HG03095 (cell line): ENCODE data around the gene ADNP2.
A peak's percentile ranks its signal among the peaks of the same experiment; 100 is the strongest.

Source experiments
- ATAC-seq: cut with Tn5 transposase; IDR thresholded peaks from one replicate; pipeline ENCODE4 v1.9.1; 2021; ENCODE audit warnings: moderate library complexity; ENCODE audit not compliant: unreplicated experiment

Gene ADNP2, protein sequence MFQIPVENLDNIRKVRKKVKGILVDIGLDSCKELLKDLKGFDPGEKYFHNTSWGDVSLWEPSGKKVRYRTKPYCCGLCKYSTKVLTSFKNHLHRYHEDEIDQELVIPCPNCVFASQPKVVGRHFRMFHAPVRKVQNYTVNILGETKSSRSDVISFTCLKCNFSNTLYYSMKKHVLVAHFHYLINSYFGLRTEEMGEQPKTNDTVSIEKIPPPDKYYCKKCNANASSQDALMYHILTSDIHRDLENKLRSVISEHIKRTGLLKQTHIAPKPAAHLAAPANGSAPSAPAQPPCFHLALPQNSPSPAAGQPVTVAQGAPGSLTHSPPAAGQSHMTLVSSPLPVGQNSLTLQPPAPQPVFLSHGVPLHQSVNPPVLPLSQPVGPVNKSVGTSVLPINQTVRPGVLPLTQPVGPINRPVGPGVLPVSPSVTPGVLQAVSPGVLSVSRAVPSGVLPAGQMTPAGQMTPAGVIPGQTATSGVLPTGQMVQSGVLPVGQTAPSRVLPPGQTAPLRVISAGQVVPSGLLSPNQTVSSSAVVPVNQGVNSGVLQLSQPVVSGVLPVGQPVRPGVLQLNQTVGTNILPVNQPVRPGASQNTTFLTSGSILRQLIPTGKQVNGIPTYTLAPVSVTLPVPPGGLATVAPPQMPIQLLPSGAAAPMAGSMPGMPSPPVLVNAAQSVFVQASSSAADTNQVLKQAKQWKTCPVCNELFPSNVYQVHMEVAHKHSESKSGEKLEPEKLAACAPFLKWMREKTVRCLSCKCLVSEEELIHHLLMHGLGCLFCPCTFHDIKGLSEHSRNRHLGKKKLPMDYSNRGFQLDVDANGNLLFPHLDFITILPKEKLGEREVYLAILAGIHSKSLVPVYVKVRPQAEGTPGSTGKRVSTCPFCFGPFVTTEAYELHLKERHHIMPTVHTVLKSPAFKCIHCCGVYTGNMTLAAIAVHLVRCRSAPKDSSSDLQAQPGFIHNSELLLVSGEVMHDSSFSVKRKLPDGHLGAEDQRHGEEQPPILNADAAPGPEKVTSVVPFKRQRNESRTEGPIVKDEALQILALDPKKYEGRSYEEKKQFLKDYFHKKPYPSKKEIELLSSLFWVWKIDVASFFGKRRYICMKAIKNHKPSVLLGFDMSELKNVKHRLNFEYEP

DNA sequence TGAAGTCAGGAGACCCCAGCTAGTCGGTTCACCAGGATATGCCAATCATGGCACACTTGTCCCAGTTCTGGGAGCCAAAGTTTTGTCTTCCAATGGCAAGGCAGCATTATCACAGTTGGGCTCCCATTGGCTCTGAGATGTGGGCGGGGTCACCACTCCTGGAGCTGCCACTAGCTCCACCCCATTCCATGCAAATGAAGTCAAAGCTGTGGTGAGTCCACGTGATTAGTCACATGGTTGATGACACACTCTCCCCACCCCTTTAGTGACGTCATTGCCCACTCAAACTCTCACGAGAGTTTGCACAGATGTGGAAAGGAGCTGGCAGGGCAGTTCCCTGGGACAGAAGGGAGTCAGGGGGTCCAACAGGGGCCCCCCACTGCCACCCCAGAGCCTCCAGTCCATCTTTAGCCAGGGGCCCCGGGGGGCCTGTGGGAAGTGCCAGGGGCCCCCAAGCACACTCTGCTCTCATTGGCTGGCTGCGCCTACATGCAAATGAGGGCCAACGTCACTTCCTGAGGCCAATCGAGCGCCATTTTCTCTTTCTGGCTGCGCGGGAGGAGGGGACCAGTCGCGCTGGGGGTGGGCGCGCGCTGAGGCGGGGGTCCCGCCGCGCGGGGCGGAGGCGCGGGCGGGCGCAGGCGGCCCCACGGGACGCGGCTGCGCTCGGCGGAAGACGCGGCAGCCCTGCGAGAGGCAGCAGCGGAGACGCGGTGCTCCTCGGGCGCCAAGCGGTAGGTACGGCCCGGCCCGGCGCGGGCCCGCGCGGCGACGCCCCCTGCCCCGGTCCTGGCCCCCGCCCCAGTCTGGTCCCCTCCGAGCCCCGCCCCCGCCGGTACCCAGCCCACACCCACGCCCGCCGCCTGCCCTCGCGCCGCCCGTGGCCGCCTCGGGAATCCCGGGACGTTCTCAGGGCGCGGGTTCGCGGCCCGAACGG is at the start of gene ADNP2:
Gene ADNP2 (plus strand): TSS at position 524 of the 937 bp plus-strand sequence. CDS start 8,281 bp downstream, outside the sequence.
- ATAC-seq: peak; percentile 52

DNA sequence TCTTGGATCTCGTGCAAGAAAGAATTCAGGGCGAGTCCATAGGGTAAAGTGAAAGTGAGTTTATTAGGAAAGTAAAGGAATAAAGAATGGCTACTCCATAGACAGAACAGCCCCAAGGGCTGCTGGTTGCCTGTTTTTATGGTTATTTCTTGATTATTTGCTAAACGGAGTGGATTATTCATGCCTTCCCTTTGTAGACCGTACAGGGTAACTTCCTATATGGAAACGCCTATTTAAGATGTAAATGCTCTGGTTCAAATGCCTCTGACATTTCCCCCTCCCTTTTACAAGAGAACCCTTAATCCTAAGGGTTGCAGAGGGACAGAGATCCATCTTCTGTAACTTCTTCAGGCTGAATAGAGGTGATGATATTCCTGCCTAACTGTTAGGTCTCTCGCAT is 49.1 kb upstream of the ADNP2 start:
- ATAC-seq: no peak

DNA sequence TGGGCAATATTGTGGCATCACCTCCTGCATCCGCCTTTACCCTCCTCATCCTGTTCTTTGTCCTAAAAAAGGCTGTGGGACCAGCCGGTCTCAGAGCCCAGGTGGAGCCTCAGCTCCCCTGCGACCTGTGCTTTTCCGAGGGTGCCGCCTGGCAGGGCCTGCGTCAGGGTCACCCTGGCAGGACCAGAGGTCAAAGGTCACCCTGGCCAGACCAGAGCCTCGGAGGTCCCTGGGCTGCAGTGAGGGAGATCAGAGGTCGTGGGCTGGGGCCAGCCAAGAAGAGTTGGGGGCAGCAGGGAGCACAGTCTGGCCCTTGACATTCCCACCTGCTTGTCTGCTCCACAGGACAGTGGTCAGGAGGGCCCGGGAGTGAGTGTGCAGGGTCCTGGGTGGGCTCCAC is 43.4 kb upstream of the ADNP2 start:
- no peak for ATAC-seq

DNA sequence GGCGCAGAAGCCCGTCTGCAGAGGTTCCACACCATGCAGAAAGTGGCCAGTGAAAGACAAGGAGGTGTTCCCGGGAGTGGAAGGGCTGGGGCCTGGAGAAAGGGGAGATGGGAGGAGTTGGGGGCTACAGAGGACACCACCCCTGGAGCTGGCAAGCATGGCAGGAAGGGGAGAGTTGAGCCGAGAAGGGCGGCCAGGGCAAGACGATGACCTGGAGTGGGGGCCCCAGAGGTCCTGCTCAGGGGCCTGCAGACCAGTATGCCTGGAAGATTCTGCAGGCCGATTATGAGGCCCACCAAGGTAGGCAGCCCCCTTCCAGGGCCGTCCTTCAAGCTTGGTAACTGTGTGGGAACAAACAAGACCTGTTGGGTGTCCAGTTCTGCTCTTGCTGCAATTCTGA is 41.7 kb upstream of the ADNP2 start:
- no peak for ATAC-seq

DNA sequence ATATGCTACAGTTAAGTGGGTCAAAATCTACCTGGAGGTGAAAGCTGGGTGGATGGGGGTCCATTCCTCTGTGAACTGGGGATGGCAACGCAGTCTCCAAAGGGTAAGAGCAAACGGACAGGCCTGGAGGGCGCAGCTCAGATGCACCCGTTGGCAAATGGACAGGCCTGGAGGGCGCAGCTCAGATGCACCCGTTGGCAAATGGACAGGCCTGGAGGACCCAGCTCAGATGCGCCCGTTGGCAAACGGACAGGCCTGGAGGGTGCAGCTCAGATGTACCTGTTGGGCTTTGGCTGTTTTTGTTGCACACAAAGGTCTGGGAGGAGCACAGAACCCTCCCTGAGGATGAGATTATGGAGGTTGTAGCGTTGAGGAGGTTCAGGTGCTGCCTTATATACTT is 41.2 kb upstream of the ADNP2 start:
- no peak for ATAC-seq

DNA sequence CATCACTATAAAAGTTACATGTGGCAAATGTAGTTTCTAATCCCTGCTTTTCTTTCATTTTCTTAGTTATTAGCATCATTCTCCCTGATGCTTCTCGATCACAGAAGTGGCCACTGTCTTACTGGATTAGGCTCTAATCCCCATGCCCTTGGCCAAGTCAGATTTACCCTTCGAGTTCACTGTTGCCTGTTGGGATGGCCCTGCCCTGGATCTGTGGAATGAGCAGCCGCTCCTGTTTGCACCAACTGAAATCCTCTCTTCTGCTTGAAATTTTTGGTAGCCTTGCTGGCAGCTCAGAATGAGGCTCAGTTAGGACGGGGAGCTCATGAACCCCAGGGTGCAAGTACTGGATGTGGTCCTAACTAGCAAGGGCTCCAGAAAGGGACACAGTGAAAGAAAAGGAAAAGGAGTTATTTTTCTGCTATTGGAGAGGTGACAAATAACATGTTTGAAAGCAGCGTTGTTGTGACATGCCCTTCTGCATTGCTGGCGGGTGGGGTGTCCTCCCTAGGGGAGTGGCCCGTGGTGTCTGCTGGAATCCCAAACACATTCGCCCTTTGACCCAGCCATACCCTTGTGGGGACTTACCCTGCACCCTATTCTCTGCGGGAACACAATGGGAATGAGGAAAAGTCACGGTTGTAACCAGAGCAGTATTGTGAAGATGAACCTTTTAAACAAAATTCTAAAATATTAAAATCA is 40.3 kb upstream of the ADNP2 start:
- no peak for ATAC-seq

DNA sequence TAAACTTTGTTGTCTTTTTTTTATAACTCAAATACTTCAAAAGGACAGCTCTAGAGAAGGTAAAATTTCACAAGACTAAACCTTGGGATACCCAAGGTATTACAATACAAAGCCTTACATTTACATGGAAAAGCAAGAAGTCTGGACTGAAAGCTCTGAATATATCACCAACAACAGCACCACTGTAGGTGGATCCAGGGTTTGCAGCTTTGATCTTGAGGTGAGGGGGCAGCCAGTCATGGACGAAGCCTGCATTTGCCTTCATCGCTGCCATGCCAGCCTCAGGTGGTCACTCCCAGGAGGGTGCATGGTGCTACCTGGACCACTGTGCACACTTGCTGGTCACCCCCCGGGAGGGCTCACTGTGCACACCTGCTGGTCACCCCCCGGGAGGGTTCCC is 38.2 kb upstream of the ADNP2 start:
- ATAC-seq: no peak

DNA sequence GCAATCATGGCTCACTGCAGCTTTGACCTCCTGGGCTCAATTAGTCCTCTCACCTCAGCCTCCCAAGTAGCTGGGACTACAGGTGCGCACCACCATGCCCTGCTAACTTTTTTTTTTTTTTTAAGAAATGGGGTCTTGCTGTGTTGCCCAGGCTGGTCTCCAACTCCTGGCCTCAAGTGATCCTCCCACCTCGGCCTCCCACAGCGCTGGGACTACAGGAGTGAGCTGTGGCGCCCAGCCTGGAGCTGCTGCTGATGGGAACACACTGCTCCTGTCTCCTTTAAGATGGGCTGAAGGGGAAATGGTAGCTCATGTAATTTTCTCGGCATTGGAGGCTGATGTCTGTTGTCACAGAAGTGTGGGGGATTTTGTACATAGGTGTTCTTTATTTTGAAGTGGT is 34.9 kb upstream of the ADNP2 start:
- ATAC-seq: no peak

DNA sequence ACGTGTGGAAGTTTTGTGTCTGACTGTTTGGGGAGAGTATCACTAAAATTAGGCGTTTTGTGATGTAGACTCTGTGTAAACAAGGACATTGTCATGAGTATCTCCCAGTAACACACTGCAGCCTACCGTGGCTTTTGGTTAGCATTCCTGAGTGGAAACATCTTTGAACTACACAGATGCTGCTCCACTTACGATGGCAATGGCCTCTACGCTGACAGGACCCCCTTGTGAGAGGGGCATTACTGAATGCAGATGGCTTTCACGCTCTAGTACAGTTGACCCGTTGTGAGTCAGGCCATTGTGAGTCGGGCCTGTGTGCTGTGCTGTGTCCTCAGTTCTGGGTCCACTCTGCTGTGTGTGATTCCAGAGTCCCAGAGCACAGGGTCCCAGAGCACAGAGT is 34.4 kb upstream of the ADNP2 start:
- no peak for ATAC-seq

DNA sequence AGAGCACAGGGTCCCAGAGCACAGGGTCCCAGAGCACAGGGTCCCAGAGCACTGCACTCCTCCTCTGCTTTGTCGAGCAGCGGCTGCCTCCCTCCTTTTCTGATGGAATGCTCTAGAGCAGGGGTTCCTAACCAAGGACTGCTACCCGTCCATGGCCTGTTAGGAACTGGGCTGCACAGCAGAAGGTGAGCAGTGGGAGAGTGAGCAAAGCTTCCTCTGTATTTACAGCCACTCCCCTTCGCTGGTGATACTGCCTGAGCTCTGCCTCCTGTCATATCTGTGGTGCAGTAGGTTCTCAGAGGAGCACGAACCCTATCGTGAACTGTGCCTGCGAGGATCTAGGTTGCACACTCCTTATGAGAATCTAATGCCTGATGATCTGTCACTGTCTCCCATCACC is 33.1 kb upstream of the ADNP2 start:
- ATAC-seq: no peak

DNA sequence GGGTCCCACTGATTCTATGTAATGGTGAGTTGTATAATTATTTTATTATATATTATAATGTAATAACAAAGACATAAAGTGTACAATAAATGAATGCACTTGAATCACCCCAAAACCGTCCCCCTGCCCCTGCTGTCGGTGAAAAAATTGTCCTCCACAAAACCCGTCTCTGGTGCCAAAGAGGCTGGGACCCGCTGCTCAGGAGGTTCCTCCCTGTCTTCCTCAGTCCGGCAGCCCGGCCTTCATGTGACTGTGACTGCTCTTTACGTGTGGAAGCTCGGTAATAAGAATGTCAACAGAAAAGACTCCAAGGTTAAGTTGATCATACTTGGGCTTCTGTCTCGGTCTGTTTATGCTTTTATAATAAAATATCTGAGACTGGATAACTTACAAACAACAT is 32.7 kb upstream of the ADNP2 start:
- no peak for ATAC-seq

DNA sequence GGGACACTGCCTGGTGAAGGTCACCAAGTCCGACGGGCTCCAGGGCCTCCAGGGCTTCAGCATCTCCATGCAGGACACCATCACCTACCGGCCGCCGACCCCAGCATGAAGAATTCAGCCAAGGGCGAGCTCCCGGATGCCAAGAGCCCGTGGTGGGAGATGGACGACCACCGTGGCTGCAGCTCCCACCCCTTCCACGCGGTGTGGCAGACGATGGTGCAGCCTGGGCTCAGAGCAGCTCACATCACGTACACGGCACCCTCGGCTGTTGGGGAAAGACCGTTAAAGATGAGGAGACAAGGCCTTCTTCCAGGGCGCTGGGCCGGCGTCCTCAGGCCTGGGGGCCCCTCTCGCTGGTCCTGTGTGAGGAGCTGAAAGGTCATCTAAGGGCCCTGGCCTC is 31.2 kb upstream of the ADNP2 start:
- ATAC-seq: no peak

DNA sequence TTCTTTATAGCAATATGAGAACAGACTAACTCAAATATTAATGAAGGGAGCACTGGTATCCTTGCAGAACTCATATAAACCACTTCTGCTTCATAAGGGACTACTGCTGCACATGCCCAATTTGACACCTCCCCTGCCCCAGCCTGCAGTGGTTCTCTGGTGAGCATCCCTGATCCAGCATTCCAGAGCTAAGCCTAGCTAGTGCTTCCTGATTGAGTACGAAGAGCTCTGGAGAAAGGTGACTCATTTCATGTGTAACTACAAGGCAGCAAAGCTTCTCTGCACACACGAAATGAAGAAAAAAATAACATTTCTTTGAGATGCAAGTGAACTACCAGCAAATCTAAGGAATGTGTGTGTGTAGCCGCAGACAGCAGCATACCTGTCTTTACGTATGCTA is 22.8 kb upstream of the ADNP2 start:
- ATAC-seq: no peak

DNA sequence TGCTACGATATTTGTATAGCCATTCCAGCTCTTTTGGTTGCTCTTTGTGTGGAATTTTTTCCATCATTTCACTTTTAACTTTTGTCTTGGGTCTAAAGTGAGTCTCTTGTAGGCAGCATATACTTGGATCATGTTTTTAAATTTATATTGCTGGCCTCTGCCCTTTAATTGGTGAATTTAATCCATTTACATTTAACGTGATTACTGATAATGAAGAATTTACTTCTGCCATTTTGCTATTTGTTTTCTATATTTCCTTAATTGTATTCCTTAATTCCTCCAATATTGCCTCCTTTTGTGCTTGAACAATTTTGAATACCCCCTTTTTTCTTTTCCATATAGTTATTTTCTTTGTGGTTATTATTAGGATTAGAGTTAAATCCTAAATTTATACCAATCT is 21.0 kb upstream of the ADNP2 start:
- no peak for ATAC-seq

DNA sequence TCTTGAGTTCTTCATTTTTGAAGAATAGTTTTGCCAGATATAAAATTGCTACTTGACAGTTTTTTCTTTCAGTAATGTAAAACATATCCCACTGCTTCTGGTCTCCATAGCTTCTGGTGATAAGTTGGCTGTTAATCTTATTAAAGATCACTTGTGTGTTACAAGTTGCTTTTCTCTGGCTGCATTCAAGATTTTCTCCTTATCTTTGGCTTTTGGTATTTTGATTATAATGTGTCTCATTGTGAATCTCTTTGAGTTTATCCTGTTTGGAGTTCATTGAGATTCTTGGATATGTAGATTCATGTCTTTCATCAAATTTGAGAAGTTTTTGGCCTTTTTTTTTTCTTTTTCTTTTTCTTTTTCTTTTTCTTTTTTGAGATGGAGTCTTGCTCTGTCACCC is 20.2 kb upstream of the ADNP2 start:
- ATAC-seq: no peak

DNA sequence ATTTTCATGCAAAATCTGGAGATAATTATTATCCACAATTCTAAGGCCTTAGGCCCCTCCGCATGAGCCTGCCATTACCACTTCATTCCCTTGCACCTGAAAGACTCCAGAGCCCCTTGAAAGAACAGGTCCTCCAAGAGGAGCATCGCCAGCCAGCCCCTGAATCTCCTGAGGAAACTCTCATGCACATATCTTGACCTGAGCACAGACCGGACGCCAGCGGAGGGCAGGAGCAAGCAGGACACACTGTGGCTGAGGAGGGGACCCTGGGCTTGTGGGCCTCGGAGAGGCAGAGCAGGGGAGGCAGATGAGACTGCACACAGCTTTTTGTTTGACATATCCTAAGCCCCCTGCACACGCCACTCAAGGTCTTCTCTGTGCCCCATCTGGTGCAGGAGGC is 13.6 kb upstream of the ADNP2 start:
- ATAC-seq: no peak

DNA sequence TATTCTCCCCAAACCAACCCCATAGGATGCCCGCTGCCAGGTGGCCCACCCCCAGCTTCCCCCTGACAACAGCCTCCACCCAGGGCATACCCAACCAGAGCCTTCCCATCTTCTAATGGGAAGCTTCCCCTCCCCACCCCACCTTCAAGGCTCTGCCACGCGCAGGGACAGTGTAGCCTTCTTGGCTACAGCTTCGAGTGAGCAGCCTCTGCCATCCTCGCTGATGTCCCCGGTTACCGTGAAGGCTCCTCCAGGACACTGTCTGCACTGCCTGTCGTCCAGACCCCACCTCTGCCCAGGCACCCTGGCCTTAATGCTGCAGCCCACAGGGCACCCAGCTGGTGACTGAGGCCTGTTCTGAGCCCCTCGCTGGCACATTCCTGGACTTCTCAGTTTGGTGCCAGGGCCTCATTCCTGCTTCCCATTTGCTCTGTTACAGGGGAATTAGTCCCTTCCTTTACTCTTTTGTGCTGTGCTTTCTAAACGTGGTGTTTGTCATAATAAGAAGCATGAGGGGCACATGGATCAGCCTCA is 13.0 kb upstream of the ADNP2 start:
- no peak for ATAC-seq

DNA sequence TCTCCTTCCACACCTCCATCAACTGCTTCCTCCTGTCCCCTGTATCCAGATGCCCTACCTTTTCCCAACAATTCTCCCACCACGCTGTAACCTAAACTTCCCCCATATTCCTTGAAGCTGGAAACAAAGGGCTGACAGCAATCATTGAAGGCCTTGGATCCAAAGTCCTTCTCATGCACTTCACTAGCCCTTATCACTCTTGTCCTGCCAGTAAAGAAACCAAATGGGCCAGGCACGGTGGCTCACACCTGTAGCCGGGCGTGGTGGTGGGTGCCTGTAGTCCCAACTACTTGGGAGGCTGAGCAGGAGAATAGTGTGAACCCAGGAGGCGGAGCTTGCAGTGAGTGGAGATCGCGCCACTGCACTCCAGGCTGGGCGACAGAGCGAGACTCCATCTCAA is 11.9 kb upstream of the ADNP2 start:
- ATAC-seq: no peak

DNA sequence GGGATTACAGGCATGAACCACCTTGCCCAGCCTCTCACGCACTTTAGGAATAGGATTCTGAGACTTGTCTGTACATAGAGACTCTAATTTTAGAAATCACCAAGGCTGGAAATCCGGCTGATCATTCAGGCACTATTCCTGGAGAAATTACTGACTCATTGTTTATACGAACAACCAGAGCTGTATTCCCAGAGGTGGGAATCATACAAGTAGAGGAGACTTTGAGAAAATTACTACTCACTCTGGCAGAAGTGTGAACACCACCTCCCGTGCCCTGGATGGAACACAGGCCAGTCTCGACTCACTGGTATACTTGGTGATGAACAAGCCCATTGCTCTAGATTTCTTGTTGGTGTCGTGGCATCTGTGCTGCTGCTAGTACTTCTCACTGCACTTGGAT is 5.8 kb upstream of the ADNP2 start:
- ATAC-seq: no peak

DNA sequence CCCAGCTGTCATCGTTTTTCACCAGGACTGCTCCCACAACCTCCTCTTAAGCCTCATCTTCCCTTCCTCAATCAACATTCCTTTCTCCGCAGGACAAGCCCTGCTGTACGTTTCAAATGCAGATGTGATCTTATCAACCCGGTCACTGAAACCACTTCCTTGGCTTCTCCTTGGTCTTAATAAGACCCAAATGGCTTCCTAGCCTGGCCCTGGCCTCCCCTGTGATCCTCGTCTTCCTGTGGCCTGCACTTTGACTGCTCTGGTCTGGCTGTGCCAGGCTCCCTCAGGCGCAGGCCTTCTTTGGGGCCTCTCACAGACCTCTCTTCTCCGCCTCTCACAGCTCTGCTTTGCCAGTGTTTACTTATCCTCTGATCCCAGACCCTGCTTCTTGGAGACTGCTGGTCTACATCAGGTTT is 4.7 kb upstream of the ADNP2 start:
- ATAC-seq: no peak
